K562 (cell line): ENCODE measurements around the gene DPH1.

Experiments used
- FOXM1 ChIP-seq, 2 experiments: fragments of 450-650 bp in 1 of 2; sonication (generic) in 1 of 2; formaldehyde crosslinking in 1 of 2; IDR thresholded peaks; 2 replicates each; pipeline versions ENCODE4 v1.6.1 to v1.9.0; 2017 to 2022; ENCODE audit warnings: low read depth in 2 of 2, mild to moderate bottlenecking in 2 of 2, missing genetic modification reagents in 1 of 2, moderate library complexity in 1 of 2
- NRF1 ChIP-seq, 2 experiments: fragments of 450-650 bp; IDR thresholded peaks in 1 of 2; conservative IDR thresholded peaks in 1 of 2; 2 replicates each; pipeline ENCODE4 v1.6.1; 2014; ENCODE audit warnings: mild to moderate bottlenecking in 2 of 2
- RBM14 ChIP-seq: fragments of 200-400 bp; formaldehyde crosslinking; IDR thresholded peaks from 2 replicates; pipeline ENCODE4 v1.6.1; 2018; ENCODE audit warnings: low read depth, mild to moderate bottlenecking, low read length, moderate library complexity, borderline replicate concordance; ENCODE audit not compliant: insufficient read depth
- RBM17 ChIP-seq: fragments of 200-400 bp; formaldehyde crosslinking; IDR thresholded peaks from 2 replicates; pipeline ENCODE4 v1.6.1; 2017; ENCODE audit warnings: low read depth, mild to moderate bottlenecking, low read length, borderline replicate concordance
- RNF2 ChIP-seq: sonication (generic); IDR thresholded peaks from 2 replicates; pipeline ENCODE4 v1.6.1; 2016
- ZNF217 ChIP-seq: sonication (generic); formaldehyde crosslinking; IDR thresholded peaks from 2 replicates; pipeline ENCODE4 v1.8.0; 2022; ENCODE audit warnings: mild to moderate bottlenecking, missing genetic modification reagents
- ZNF764 ChIP-seq: fragments of 250-450 bp; sonication (Bioruptor Pico); IDR thresholded peaks from 2 replicates; pipeline ENCODE4 v1.4.0; 2020; ENCODE audit warnings: low read depth, mild to moderate bottlenecking, moderate library complexity

DNA sequence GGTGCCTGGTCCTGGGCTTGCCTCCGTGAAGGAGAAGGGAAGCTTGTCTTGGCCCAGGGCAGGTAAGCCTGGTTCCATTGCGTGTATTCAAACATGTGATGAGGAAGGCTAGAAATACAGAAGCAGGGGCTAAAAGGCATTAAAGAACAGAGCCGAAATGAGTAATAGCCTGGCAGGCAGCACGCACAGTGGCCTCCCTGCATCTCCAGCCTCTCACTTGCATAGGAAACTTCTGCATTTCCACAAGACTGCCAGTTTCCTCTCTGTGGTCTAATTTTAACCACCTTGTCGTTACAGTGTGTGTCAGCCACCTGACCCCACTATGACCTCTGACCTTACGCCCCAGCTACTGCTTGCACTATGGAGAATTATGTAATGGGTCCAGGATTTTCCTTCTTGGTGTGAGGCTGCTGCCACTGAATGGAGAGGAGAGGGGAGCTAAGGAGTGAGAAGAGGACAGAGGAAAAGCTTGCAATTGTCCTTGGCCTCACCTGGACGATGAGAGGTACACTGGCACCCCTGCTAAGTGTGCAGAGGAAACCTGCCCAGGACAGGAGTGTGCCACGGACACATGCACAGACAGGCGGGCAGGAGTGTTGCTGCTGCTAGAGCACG lies 57.8 kb downstream of the DPH1 start:
- TF ChIP-seq ZNF217 (CRISPR knock-in tag), result no peak
- TF ChIP-seq RBM17, result no peak
- no peak for TF ChIP-seq NRF1 (conservative IDR thresholded peaks at IDR 0.05 in 1 of 2, IDR thresholded peaks at IDR 0.05 in 1 of 2)
- no peak for TF ChIP-seq ZNF764 (CRISPR knock-in tag)
- TF ChIP-seq FOXM1 (IDR thresholded peaks at IDR 0.05; ENCODE audit: low read depth), result no peak
- TF ChIP-seq FOXM1 (CRISPR knock-in tag; IDR thresholded peaks at IDR 0.05; ENCODE audit: low read depth), result no peak
- TF ChIP-seq RBM14, result no peak
- no peak for TF ChIP-seq RNF2
